Upper lobe of left lung (tissue), 6 donors: ENCODE results near the gene TNS4. TPM values are rescaled to one million over a fixed set of nuclear protein-coding genes. Genes with fewer than 3 reads are reported as not detected.

Experiments used
- ATAC-seq, 2 donors: fragments of 200-7000 bp; cut with Tn5 transposase; one replicate each; pipeline ENCODE4 v1.9.1; 2022; ENCODE audit warnings: mild to moderate bottlenecking in 2 of 2, moderate library complexity in 2 of 2; ENCODE audit not compliant: low FRiP score in 2 of 2
- DNase-seq, 2 donors: peaks; one replicate each; pipeline ENCODE4 v3.0.0-alpha.2; 2019 to 2020
- H3K27ac ChIP-seq, 4 donors: fragments of 200-600 bp; sonication (generic); one replicate each; pipeline ENCODE4 v1.5.1; 2016 to 2019
- H3K27me3 ChIP-seq, 4 donors: fragments of 200-600 bp; sonication (generic); one replicate each; pipeline ENCODE4 v1.5.1; 2017 to 2019
- H3K36me3 ChIP-seq, 4 donors: fragments of 200-600 bp; sonication (generic); one replicate each; pipeline ENCODE4 v1.5.1; 2016 to 2019
- H3K4me1 ChIP-seq, 4 donors: fragments of 200-600 bp; sonication (generic); one replicate each; pipeline ENCODE4 v1.5.1; 2018 to 2019
- H3K4me3 ChIP-seq, 4 donors: fragments of 200-600 bp; sonication (generic); one replicate each; pipeline ENCODE4 v1.5.1; 2017 to 2019; ENCODE audit warnings: mild to moderate bottlenecking in 2 of 4, moderate library complexity in 1 of 4
- H3K9me3 ChIP-seq, 4 donors: fragments of 200-600 bp; sonication (generic); one replicate each; pipeline ENCODE4 v1.5.1; 2018 to 2019
- EP300 ChIP-seq, 4 donors: sonication (generic); formaldehyde crosslinking; IDR thresholded peaks; one replicate each; pipeline ENCODE4 v1.5.1; 2017; ENCODE audit warnings: antibody characterized with exemption in 4 of 4, control low read depth in 2 of 4
- POLR2A ChIP-seq, 4 donors: fragments of 450-650 bp; IDR thresholded peaks; one replicate each; pipeline ENCODE4 v1.5.1; 2016 to 2017; ENCODE audit warnings: antibody characterized with exemption in 4 of 4, mild to moderate bottlenecking in 2 of 4
- POLR2AphosphoS5 ChIP-seq, 2 donors: sonication (generic); formaldehyde crosslinking; IDR thresholded peaks; one replicate each; pipeline ENCODE4 v1.5.1; 2017; ENCODE audit warnings: antibody characterized with exemption in 2 of 2
- WGBS, 2 donors: methylation state at CpG; one replicate each; pipeline ENCODE4 v1.1.5; 2017 to 2018; 5-methylcytosine and 5-hydroxymethylcytosine counted together
- total RNA-seq, 6 donors: library from RNA; depleted of rRNA in 4 of 6; stranded (reverse); fragments of >200 nt in 4 of 6; gene quantifications; one replicate each; pipeline versions ENCODE4 v1.1.0 to v1.2.1, GENCODE V29; 2016 to 2021
- TF ChIP-seq, protein P1 (sequence below), 6 experiments: fragments of 450-650 bp in 4 of 6; fragments of 200-600 bp in 2 of 6; sonication (generic) in 2 of 6; IDR thresholded peaks; one replicate each; pipeline ENCODE4 v1.5.1; 2016 to 2019; ENCODE audit warnings: antibody characterized with exemption in 6 of 6
- donor health status: DM: no; HTN: no; CAD: no; lungs with moderate emphysema.
- donor health status: DM: no; HTN: yes; CAD: no; lungs with severe emphysema.

The TNS4 gene
- total RNA-seq, 6 donors from 2014 or later = 0.54 to 5.1 (median 1.1) TPM; not detected in 1

DNA sequence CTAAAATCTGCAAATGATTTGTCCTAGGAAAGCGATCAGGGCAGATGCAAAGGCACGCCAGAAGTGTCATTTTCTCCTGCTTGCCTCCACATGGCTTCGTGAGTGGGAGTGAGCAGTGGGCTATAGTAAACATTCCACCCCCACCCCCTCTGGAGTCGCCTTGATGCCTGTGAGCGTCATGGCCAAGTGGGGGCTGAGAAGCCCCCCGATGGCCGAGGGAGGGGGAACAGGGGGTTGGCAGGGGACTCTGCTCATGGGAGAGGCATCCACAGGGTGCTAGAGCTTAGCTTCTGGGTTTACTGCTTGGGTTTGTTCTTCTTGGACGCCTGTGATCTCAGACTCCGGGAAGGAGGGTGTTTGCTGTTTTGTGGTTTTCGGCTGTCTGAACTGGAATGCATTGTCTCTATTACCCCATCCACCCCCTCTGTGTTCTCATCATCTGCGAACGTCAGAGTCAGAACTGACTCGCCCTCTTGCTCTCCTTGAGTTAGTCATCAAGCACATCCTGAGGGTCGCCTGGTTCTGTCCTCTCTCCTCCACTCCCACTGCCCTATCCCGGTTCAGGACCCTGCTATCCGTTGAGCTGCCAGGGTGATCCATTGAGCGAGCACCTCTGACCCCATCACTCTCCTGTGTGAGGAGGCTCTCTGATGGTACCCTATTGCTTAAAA lies 15.4 kb downstream of the TNS4 start:
- no peaks in the 10 kb centered on the region for H3K27me3 ChIP-seq
- TF ChIP-seq, protein P1, sequence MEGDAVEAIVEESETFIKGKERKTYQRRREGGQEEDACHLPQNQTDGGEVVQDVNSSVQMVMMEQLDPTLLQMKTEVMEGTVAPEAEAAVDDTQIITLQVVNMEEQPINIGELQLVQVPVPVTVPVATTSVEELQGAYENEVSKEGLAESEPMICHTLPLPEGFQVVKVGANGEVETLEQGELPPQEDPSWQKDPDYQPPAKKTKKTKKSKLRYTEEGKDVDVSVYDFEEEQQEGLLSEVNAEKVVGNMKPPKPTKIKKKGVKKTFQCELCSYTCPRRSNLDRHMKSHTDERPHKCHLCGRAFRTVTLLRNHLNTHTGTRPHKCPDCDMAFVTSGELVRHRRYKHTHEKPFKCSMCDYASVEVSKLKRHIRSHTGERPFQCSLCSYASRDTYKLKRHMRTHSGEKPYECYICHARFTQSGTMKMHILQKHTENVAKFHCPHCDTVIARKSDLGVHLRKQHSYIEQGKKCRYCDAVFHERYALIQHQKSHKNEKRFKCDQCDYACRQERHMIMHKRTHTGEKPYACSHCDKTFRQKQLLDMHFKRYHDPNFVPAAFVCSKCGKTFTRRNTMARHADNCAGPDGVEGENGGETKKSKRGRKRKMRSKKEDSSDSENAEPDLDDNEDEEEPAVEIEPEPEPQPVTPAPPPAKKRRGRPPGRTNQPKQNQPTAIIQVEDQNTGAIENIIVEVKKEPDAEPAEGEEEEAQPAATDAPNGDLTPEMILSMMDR (IDR thresholded peaks at IDR 0.05) = no peak
- TF ChIP-seq POLR2AphosphoS5 (IDR thresholded peaks at IDR 0.05) (peak in 1 of 2 donors; percentile 38), POLR2A (IDR thresholded peaks at IDR 0.05) (no peak), EP300 (IDR thresholded peaks at IDR 0.05) (peak in 1 of 4 donors; percentile 20)
- peaks cover 7 to 39% (median 21%) of the 10 kb centered on the region in 4 donors for H3K4me1 ChIP-seq
- H3K36me3 ChIP-seq = no peaks in the 10 kb centered on the region
- WGBS, 2 donors = 66% methylated on average over 16 to 17 of the region's 17 CpGs
- H3K4me3 ChIP-seq = no peak overlapping the region
- no peak for DNase-seq
- H3K9me3 ChIP-seq = no peaks in the 10 kb centered on the region
- peak overlapping the region; percentile 4 to 54 (median 36) for H3K27ac ChIP-seq
- peak; percentile 67 to 85 for ATAC-seq

DNA sequence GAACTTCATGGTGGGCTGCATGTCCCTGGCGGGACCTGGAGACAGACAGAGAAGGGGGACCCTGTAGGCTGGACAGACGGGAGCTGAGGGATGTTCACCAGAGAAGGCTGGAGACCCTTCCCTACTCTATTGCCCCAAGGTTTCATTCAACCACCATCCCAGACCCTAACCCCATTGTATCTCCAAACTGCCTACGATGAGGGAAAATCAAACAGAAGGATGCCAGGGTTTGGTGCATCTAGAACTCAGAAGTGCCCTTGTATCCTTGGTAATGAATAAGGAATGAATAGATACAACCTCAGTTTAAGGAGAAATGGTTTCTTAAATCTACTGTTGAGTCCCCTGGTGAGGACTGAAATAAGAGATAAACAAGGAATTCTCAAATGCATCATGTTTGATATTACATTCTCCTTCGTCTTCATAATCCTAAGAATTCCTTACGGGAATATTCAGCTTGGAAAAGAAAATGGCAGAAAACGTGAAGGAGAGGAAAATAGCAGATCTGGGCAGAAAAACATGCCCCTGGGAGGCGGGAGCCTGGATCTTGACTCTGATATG lies 16.4 kb downstream of the TNS4 start:
- Histone ChIP-seq H3K27me3 (no peaks in the 10 kb centered on the region), H3K36me3 (no peaks in the 10 kb centered on the region), H3K27ac (no peak overlapping the region), H3K4me3 (no peak overlapping the region), H3K9me3 (no peaks in the 10 kb centered on the region), H3K4me1 (peaks cover 9 to 42% (median 21%) of the 10 kb centered on the region in 4 donors)
- no peak for DNase-seq
- ATAC-seq = no peak
- WGBS, 2 donors = 79 to 93% methylated on average over 7 of the region's 7 CpGs
- TF ChIP-seq POLR2A (IDR thresholded peaks at IDR 0.05) (no peak), EP300 (IDR thresholded peaks at IDR 0.05) (no peak)

DNA sequence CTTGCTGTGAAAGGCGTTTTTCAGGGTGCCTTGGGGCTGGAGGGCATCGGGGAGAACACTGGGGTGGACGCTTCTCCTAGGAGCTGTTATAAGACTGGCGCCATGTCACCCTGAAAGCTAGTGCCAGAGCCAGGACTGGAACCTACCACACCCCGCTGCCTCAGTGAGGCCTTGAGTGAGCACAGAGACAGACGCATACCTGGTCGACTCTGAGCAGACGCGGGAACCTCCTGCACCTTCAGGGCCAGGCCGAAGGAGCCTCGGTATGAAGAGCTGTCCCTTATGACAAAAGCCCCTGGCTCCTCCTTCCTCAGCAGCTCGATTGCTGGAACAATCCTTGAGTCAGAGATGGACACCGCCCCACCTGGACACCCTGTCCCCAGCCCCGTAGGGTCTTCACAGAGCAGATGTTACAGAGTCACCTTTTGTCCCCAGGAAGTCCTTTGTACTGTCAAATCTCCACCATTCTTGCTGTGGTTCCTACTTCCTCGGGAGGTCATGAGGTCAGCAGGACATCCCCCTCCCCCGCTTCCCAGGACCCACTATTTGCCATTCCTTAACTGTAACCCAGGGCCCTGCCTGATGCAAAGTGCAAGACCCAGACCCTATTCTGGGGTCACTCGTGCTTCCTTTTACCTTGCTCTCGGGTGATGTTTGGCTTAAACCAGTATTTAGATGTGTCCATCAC lies 17.0 kb downstream of the TNS4 start:
- H3K36me3 ChIP-seq = no peaks in the 10 kb centered on the region
- DNase-seq = no peak
- H3K4me3 ChIP-seq = no peak overlapping the region
- H3K4me1 ChIP-seq = peaks cover 13 to 42% (median 25%) of the 10 kb centered on the region in 4 donors
- no peak for TF ChIP-seq POLR2AphosphoS5 (IDR thresholded peaks at IDR 0.05)
- TF ChIP-seq, protein P1 (IDR thresholded peaks at IDR 0.05) = no peak
- no peak for TF ChIP-seq EP300 (IDR thresholded peaks at IDR 0.05)
- H3K27me3 ChIP-seq = no peaks in the 10 kb centered on the region
- 86 to 87% methylated on average over 10 to 18 of the region's 18 CpGs for WGBS, 2 donors
- no peak for ATAC-seq
- H3K9me3 ChIP-seq = no peaks in the 10 kb centered on the region
- no peak overlapping the region for H3K27ac ChIP-seq

DNA sequence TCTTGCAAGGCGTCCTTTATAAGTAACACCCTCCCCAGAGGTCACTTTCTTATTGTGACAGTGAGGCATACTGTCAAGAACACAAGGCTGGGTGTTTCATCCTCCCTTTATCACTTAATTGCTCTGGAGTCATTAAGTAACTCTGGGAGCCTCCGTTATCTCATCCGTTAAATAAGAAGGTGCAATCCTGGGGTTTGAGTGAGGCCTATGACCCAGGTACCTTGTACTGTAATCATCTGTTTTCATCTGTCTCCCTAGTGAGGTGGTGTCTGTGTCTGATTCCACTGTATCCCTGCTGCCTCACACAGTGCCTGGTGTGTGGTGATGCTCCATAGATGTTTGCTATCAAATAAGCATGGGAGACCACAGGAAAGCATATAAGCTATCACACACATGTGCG lies 17.7 kb downstream of the TNS4 start:
- Histone ChIP-seq H3K4me3 (no peak overlapping the region), H3K27me3 (no peaks in the 10 kb centered on the region), H3K4me1 (peaks cover 13 to 44% (median 25%) of the 10 kb centered on the region in 4 donors), H3K36me3 (no peaks in the 10 kb centered on the region), H3K27ac (no peak overlapping the region), H3K9me3 (no peaks in the 10 kb centered on the region)
- DNase-seq = no peak
- TF ChIP-seq, protein P1 (IDR thresholded peaks at IDR 0.05) = no peak
- TF ChIP-seq POLR2A (IDR thresholded peaks at IDR 0.05) = no peak
- no peak for TF ChIP-seq EP300 (IDR thresholded peaks at IDR 0.05)
- no peak for TF ChIP-seq POLR2AphosphoS5 (IDR thresholded peaks at IDR 0.05)
- ATAC-seq = no peak
- WGBS, 2 donors = 92 to 99% methylated on average over 4 of the region's 4 CpGs

DNA sequence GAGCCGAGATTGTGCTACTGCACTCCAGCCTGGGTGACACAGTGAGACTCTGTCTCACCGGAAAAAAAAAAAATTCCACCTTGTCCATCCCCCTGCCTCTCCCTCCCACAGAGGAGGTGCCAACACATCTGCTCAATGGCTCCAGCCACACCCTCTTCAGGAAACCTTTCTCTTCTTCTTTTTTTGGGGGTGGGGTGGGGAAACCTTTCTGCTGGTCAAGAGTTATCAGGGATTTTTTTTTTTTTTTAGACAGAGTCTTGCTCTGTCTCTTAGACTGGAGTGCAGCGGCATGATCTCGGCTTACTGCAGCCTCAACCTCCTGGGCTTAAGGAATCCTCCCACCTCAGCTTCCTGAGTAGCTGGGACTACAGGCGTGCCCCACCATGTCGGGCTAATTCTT lies 18.7 kb downstream of the TNS4 start:
- no peak overlapping the region for H3K27ac ChIP-seq
- no peaks in the 10 kb centered on the region for H3K36me3 ChIP-seq
- peaks cover 13 to 44% (median 25%) of the 10 kb centered on the region in 4 donors for H3K4me1 ChIP-seq
- DNase-seq = no peak
- no peak for ATAC-seq
- H3K27me3 ChIP-seq = no peaks in the 10 kb centered on the region
- TF ChIP-seq POLR2A (IDR thresholded peaks at IDR 0.05) = no peak
- TF ChIP-seq EP300 (IDR thresholded peaks at IDR 0.05) = no peak
- no peak for TF ChIP-seq POLR2AphosphoS5 (IDR thresholded peaks at IDR 0.05)
- TF ChIP-seq, protein P1 (IDR thresholded peaks at IDR 0.05) = no peak
- H3K9me3 ChIP-seq = no peaks in the 10 kb centered on the region
- WGBS, 2 donors = 81 to 93% methylated on average over 6 of the region's 6 CpGs
- no peak overlapping the region for H3K4me3 ChIP-seq
